Measurements from ENCODE around the gene ARHGEF6. TPM values are rescaled to one million over a fixed set of nuclear protein-coding genes. Genes with fewer than 3 reads are reported as not detected.
"Not testable (repeated sequence)": the region's sequence is repeated elsewhere in the genome, so short reads cannot be mapped to it uniquely, and the experiment has no call there.

The ARHGEF6 gene
- 1 to 10 TPM; 1.1 to 6.4 (median 3.8) TPM for polyA plus RNA-seq
- long read RNA-seq, donor 1: 0 reads
- long read RNA-seq, donor 2: 0 reads
- long read RNA-seq, donor 3, full-length matches to known transcripts: 1 of 1 reads
- long read RNA-seq, donor 3, partial matches to known transcripts: 0 of 1 reads
- long read RNA-seq, donor 3, other reads (novel, unspliced or antisense): 0 of 1 reads
- long read RNA-seq, donor 4: 0 reads
- long read RNA-seq, donor 5: 0 reads
- long read RNA-seq, donor 6: 0 reads
- long read RNA-seq, donor 7: 0 reads
- long read RNA-seq, donor 8, full-length matches to known transcripts: 2 of 2 reads
- long read RNA-seq, donor 8, partial matches to known transcripts: 0 of 2 reads
- long read RNA-seq, donor 8, other reads (novel, unspliced or antisense): 0 of 2 reads
- long read RNA-seq, donor 9: 0 reads
- long read RNA-seq, donor 10: 0 reads

DNA sequence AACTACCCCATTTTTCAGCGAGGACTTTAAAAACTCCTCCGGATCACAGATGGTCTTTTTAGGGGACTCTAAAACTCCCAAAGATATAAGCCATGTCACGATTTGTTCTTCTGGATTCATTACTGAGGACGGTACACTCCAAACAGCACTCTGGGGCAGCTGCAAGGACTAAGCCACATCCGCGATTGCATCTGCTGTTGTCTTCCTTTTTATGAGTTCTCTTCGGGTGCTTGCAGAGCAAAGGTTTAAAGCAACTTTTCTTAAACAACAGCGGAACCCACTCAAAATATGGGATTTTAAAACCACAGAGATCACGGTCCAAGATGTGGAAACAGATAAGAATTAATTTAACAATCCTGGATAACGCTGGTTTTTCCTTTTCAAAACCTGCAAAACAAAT is at the start of gene ARHGEF6:
TSS of gene ARHGEF6 (minus strand) at position 170 of the 400 bp plus-strand sequence. CDS start at position 120, 50 bp downstream.
- H3K27ac ChIP-seq (ENCODE audit: low read depth in 1 of 3, low read length in 2 of 3): peak within 1 kb of the TSS; percentile 3 to 86 (median 6)
- no peaks in the 10 kb centered on the region for H3K4me1 ChIP-seq (ENCODE audit: control insufficient read depth in 3 of 3, insufficient read depth in 2 of 3, low read depth in 1 of 3, low read length in 2 of 3)
- FAIRE-seq: no peak
- H3K36me3 ChIP-seq (ENCODE audit: control insufficient read depth in 3 of 3, insufficient read depth in 2 of 3, low read depth in 1 of 3, low read length in 3 of 3): no peaks in the 10 kb centered on the region
- no peaks in the 10 kb centered on the region for H3K9me3 ChIP-seq (ENCODE audit: control insufficient read depth in 2 of 2, insufficient read depth in 1 of 2, low read depth in 1 of 2, low read length in 1 of 2)
- peak within 1 kb of the TSS; percentile 22 to 23 (median 22) for H3K4me3 ChIP-seq (ENCODE audit: low read depth in 1 of 3, low read length in 3 of 3)
- peaks cover 0 to 4% (median 0%) of the 10 kb centered on the region in 3 donors for H3K27me3 ChIP-seq (ENCODE audit: control insufficient read depth in 3 of 3, insufficient read depth in 3 of 3, low read length in 3 of 3)
- peak in 1 of 2 donors; percentile 25 for DNase-seq
- WGBS, 3 donors: 20 to 48% (median 45%) methylated on average over 10 of the region's 10 CpGs

DNA sequence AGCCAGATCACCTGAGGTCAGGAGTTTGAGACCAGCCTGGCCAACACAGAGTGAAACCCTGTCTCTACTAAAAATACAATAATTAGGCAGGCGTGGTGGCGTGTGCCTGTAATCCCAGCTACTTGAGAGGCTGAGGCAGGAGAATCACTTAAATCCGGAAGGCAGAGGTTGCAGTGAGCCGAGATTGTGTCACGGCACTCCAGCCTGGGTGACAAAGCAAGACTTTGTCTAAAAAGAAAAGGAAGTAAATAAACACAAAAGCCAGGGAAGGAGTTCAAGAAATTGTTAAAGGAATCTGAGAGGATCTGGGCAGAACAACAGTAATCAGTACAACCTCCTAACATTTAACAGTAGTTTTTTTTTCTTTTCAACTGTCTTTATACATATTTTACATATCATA is 48.7 kb upstream of the ARHGEF6 start:
- 81 to 95% (median 92%) methylated on average over 5 of the region's 5 CpGs for WGBS, 3 donors
- no peaks in the 10 kb centered on the region for H3K9me3 ChIP-seq (ENCODE audit: control insufficient read depth in 2 of 2, insufficient read depth in 1 of 2, low read depth in 1 of 2, low read length in 1 of 2)
- DNase-seq: no peak

DNA sequence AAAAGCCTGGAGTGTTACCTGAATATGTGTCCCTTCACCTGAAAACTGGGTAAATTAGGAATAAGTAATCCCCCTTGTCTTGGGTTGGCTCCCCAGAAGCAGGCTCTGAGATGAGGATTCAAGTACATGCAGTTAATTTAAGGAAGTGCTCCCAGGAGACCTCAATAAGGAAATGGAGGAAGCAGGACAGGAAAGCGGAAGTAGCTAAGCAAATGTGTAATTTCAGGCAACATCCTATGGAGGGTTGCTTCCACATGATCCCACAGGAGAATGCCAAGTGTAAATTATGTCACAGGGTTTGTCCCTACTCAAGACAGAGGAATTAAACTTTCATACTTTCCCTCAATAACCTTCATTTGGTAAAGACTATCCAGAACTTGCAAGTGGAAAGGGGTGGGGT is 48.1 kb upstream of the ARHGEF6 start:
- whole genome bisulfite sequencing, 3 donors: 78 to 100% (median 81%) methylated on average over 1 of the region's 1 CpG
- no peaks in the 10 kb centered on the region for H3K36me3 ChIP-seq (ENCODE audit: control insufficient read depth in 3 of 3, insufficient read depth in 2 of 3, low read depth in 1 of 3, low read length in 3 of 3)
- DNase-seq (no peak), FAIRE-seq (no peak)
- H3K9me3 ChIP-seq (ENCODE audit: control insufficient read depth in 2 of 2, insufficient read depth in 1 of 2, low read depth in 1 of 2, low read length in 1 of 2): no peaks in the 10 kb centered on the region
- H3K4me1 ChIP-seq (ENCODE audit: control insufficient read depth in 3 of 3, insufficient read depth in 2 of 3, low read depth in 1 of 3, low read length in 2 of 3): no peaks in the 10 kb centered on the region
- H3K27ac ChIP-seq (ENCODE audit: low read depth in 1 of 3, low read length in 2 of 3): no peak overlapping the region
- no peak overlapping the region for H3K4me3 ChIP-seq (ENCODE audit: low read depth in 1 of 3, low read length in 3 of 3)
- H3K27me3 ChIP-seq (ENCODE audit: control insufficient read depth in 3 of 3, insufficient read depth in 3 of 3, low read length in 3 of 3): no peaks in the 10 kb centered on the region

More for the DNA sequence above, 48.7 kb upstream of the ARHGEF6 start:
- no peak for FAIRE-seq
- no peak overlapping the region for H3K4me3 ChIP-seq (ENCODE audit: low read depth in 1 of 3, low read length in 3 of 3)
- H3K27ac ChIP-seq (ENCODE audit: low read depth in 1 of 3, low read length in 2 of 3): no peak overlapping the region
- no peaks in the 10 kb centered on the region for H3K4me1 ChIP-seq (ENCODE audit: control insufficient read depth in 3 of 3, insufficient read depth in 2 of 3, low read depth in 1 of 3, low read length in 2 of 3)
- no peaks in the 10 kb centered on the region for H3K27me3 ChIP-seq (ENCODE audit: control insufficient read depth in 3 of 3, insufficient read depth in 3 of 3, low read length in 3 of 3)
- H3K36me3 ChIP-seq (ENCODE audit: control insufficient read depth in 3 of 3, insufficient read depth in 2 of 3, low read depth in 1 of 3, low read length in 3 of 3): no peaks in the 10 kb centered on the region

- H3K4me3 ChIP-seq (ENCODE audit: low read depth in 1 of 3, low read length in 3 of 3): no peak overlapping the region
- H3K4me1 ChIP-seq (ENCODE audit: control insufficient read depth in 3 of 3, insufficient read depth in 2 of 3, low read depth in 1 of 3, low read length in 2 of 3): no peaks in the 10 kb centered on the region
- no peak overlapping the region for H3K27ac ChIP-seq (ENCODE audit: low read depth in 1 of 3, low read length in 2 of 3)
- 43 to 53% (median 47%) methylated on average over 3 of the region's 3 CpGs for WGBS, 3 donors
- no peaks in the 10 kb centered on the region for H3K9me3 ChIP-seq (ENCODE audit: control insufficient read depth in 2 of 2, insufficient read depth in 1 of 2, low read depth in 1 of 2, low read length in 1 of 2)
- FAIRE-seq: no peak
- no peak for DNase-seq
- no peaks in the 10 kb centered on the region for H3K27me3 ChIP-seq (ENCODE audit: control insufficient read depth in 3 of 3, insufficient read depth in 3 of 3, low read length in 3 of 3)
- no peaks in the 10 kb centered on the region for H3K36me3 ChIP-seq (ENCODE audit: control insufficient read depth in 3 of 3, insufficient read depth in 2 of 3, low read depth in 1 of 3, low read length in 3 of 3)
Observed at GRCh38 chrX:136827026-136827425, 46.3 kb upstream of the ARHGEF6 start.

DNA sequence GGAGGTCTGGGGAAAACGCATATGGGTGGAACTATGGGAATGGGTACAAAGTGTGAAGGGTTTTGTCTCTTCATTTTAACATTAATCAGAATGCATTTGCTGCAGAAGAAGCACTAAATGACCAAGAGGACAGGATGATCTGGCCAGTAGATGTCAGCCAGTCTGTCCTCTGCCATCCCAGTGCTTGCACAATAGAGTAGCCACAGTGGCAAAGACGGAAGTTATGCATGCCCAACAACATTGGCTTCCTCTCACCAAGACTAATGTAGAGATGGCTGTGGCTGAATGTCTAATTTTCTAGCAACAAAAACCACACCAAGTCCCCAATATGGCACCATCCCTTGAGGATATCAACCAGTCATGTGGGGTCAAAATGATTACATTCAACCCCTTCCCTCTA is 45.0 kb upstream of the ARHGEF6 start:
- Histone ChIP-seq H3K27me3 (ENCODE audit: control insufficient read depth in 3 of 3, insufficient read depth in 3 of 3, low read length in 3 of 3) (no peaks in the 10 kb centered on the region), H3K4me3 (ENCODE audit: low read depth in 1 of 3, low read length in 3 of 3) (no peak overlapping the region), H3K36me3 (ENCODE audit: control insufficient read depth in 3 of 3, insufficient read depth in 2 of 3, low read depth in 1 of 3, low read length in 3 of 3) (no peaks in the 10 kb centered on the region), H3K27ac (ENCODE audit: low read depth in 1 of 3, low read length in 2 of 3) (no peak overlapping the region), H3K4me1 (ENCODE audit: control insufficient read depth in 3 of 3, insufficient read depth in 2 of 3, low read depth in 1 of 3, low read length in 2 of 3) (no peaks in the 10 kb centered on the region), H3K9me3 (ENCODE audit: control insufficient read depth in 2 of 2, insufficient read depth in 1 of 2, low read depth in 1 of 2, low read length in 1 of 2) (no peaks in the 10 kb centered on the region)
- 91 to 97% (median 93%) methylated on average over 2 of the region's 2 CpGs for WGBS, 3 donors
- DNase-seq (no peak), FAIRE-seq (no peak)

DNA sequence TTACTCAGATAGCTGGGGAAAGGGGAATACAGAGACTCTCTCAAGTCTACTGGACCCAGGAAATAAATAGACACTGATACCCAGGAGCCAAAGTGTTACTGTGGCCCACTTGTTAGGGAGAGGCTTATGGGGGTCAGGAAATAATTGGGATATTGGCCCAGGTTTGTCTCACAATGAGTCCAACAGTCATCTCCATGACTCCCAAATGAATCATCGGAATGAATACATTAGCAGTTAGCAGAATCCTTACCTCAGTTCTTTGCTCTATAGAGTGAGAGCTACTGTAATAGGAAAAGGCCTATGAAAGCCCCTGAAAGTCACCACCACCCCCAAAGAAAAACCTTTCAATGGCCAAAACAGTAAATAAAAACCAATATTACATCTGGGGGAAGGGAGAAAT is 42.4 kb upstream of the ARHGEF6 start:
- no peaks in the 10 kb centered on the region for H3K27me3 ChIP-seq (ENCODE audit: control insufficient read depth in 3 of 3, insufficient read depth in 3 of 3, low read length in 3 of 3)
- no peak overlapping the region for H3K27ac ChIP-seq (ENCODE audit: low read depth in 1 of 3, low read length in 2 of 3)
- no peak overlapping the region for H3K4me3 ChIP-seq (ENCODE audit: low read depth in 1 of 3, low read length in 3 of 3)
- DNase-seq: no peak
- H3K4me1 ChIP-seq (ENCODE audit: control insufficient read depth in 3 of 3, insufficient read depth in 2 of 3, low read depth in 1 of 3, low read length in 2 of 3): no peaks in the 10 kb centered on the region
- 95 to 100% (median 96%) methylated on average over 1 of the region's 1 CpG for WGBS, 3 donors
- FAIRE-seq: no peak
- H3K9me3 ChIP-seq (ENCODE audit: control insufficient read depth in 2 of 2, insufficient read depth in 1 of 2, low read depth in 1 of 2, low read length in 1 of 2): no peaks in the 10 kb centered on the region
- H3K36me3 ChIP-seq (ENCODE audit: control insufficient read depth in 3 of 3, insufficient read depth in 2 of 3, low read depth in 1 of 3, low read length in 3 of 3): no peaks in the 10 kb centered on the region

DNA sequence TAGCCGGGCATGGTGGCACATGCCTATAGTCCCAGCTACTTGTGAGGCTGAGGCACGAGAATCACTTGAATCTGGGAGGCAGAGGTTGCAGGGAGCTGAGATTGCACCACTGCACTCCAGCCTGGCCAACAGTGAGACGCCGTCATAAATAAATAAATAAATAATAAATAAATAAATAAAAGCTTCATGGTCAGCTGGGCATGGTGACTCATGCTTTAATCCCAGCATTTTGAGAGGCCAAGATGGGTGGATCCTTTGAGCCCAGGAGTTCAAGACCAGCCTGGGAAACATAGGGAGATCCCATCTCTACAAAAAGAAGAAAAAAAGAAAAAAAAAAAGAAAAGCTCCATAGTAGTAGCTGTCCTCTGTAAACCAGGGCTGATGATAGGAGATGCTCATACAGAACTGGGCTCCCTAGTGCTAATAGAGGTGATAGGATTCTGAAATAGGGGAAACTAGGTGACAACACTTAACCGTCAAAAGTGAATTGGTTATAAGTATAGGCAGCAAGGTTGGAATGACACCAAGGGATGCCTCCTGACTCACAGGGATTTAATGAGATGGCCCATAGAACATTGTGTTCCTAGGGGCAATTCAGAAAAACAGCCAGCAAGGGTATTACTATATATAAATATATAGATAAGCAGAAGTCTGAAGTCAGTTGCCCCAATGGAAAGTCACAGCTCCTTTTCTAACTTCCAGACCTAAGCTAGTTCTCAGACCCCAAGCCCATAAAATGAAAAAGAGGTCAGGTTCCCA is 41.8 kb upstream of the ARHGEF6 start:
- Histone ChIP-seq H3K36me3 (ENCODE audit: control insufficient read depth in 3 of 3, insufficient read depth in 2 of 3, low read depth in 1 of 3, low read length in 3 of 3) (peaks cover 0 to 2% (median 0%) of the 10 kb centered on the region in 3 donors), H3K4me3 (ENCODE audit: low read depth in 1 of 3, low read length in 3 of 3) (no peak overlapping the region), H3K27ac (ENCODE audit: low read depth in 1 of 3, low read length in 2 of 3) (no peak overlapping the region), H3K4me1 (ENCODE audit: control insufficient read depth in 3 of 3, insufficient read depth in 2 of 3, low read depth in 1 of 3, low read length in 2 of 3) (no peaks in the 10 kb centered on the region), H3K9me3 (ENCODE audit: control insufficient read depth in 2 of 2, insufficient read depth in 1 of 2, low read depth in 1 of 2, low read length in 1 of 2) (no peaks in the 10 kb centered on the region), H3K27me3 (ENCODE audit: control insufficient read depth in 3 of 3, insufficient read depth in 3 of 3, low read length in 3 of 3) (no peaks in the 10 kb centered on the region)
- DNase-seq (no peak), FAIRE-seq (no peak)
- 76 to 91% (median 90%) methylated on average over 5 of the region's 5 CpGs for WGBS, 3 donors

- H3K4me1 ChIP-seq (ENCODE audit: control insufficient read depth in 3 of 3, insufficient read depth in 2 of 3, low read depth in 1 of 3, low read length in 2 of 3); H3K4me3 ChIP-seq (ENCODE audit: low read depth in 1 of 3, low read length in 3 of 3); FAIRE-seq; H3K36me3 ChIP-seq (ENCODE audit: control insufficient read depth in 3 of 3, insufficient read depth in 2 of 3, low read depth in 1 of 3, low read length in 3 of 3); H3K9me3 ChIP-seq (ENCODE audit: control insufficient read depth in 2 of 2, insufficient read depth in 1 of 2, low read depth in 1 of 2, low read length in 1 of 2); H3K27me3 ChIP-seq (ENCODE audit: control insufficient read depth in 3 of 3, insufficient read depth in 3 of 3, low read length in 3 of 3); DNase-seq; H3K27ac ChIP-seq (ENCODE audit: low read depth in 1 of 3, low read length in 2 of 3): not testable (repeated sequence)
- 74 to 86% (median 82%) methylated on average over 9 of the region's 9 CpGs for WGBS, 3 donors
Observed at GRCh38 chrX:136819756-136820155, 39.0 kb upstream of the ARHGEF6 start.

Measured in small intestine (tissue), 16 donors.